ENCODE data around the gene SNAPC3.
A peak's percentile ranks its signal among the peaks of the same experiment; 100 is the strongest.

Gene SNAPC3

DNA sequence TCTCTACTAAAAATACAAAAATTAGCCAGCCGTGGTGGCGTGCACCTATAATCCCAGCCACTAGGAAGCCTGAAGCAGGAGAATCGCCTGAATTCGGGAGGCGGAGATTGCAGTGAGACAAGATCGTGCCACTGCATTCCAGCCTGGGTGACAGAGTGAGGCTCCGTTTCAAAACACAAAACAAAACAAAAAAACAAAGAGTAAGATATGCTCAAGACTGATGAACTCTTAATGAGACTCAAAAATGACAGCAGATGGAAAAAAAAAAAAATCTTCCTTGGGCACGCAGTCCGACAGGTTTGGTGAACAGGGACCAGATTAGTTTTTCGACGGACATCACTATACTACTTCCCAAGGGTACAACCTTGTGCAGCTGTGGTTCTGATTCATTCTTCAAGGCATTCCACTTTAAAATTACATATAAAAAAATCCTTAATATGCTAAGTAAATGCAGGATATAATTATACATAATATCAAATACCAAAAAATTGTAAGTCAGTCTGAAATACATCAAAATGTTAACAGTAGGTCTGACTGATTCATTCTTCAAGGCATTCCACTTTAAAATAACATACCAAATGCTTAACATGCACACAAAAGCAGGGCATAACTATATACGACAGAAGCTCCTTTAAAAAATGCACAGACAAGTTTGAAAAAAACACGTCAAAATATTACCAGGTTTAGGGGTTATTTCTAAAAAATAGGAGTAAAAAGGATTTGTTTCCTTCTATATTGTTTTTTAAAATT lies 75.7 kb downstream of the SNAPC3 start:
- no peak for DNase-seq

DNA sequence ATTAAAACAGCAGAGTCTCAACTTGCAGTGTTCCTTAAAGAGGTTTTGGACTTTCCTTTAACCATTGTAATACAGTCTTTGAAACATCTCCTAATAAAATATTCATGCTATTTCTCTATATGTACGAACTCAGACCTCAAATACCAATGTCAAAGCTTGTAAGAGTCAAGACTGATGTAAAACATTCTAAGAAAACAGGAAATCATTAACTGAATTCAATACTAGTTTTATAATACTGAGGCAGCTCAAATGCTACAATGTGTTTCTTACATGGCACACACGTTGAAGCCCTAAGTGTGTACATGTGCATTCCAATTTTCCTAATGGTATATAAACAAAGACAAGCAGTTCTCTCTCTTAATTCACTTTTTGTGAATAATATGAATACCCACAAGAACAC lies 76.5 kb downstream of the SNAPC3 start:
- no peak for DNase-seq

DNA sequence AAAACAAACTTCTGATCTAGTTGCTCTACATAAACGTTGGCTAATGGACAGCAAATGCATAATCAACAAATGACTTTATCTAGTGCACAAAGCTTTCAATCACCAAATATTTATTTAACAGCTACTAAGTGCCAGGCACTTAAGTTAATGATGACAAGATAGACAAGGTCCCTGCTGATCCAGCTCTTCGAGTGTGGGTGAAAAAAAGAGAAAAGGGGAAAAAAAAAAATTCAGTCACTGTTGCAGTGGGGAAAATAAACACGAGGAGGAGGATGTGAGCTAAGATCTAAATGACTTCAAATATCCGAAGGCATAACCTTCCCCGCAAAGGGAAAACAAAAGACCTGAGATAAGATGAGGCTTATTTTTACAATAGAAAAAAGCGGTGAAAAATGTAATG lies 78.5 kb downstream of the SNAPC3 start:
- peak; percentile 25 for DNase-seq

- no peak for DNase-seq
These were observed 79.1 kb downstream of the SNAPC3 start for GRCh38 chr9:15501803-15502202.

DNA sequence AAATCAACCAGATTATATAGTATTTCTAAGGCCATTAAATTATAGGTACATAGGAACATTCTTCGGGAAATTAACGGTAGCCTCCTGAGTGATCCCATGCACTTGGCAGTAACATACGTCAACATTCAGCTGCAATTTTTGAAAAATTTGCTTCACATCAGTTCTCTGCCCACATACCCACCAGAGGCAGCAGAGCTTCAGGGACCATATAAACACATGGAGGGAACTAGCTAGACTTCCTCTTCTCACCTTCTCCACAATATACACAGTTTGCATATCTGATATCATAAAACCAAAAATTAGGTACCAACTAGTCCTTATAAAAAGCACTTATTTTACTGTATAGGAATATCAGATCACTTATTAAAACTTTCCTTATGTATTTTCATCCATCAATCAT lies 83.2 kb downstream of the SNAPC3 start:
- no peak for DNase-seq

DNA sequence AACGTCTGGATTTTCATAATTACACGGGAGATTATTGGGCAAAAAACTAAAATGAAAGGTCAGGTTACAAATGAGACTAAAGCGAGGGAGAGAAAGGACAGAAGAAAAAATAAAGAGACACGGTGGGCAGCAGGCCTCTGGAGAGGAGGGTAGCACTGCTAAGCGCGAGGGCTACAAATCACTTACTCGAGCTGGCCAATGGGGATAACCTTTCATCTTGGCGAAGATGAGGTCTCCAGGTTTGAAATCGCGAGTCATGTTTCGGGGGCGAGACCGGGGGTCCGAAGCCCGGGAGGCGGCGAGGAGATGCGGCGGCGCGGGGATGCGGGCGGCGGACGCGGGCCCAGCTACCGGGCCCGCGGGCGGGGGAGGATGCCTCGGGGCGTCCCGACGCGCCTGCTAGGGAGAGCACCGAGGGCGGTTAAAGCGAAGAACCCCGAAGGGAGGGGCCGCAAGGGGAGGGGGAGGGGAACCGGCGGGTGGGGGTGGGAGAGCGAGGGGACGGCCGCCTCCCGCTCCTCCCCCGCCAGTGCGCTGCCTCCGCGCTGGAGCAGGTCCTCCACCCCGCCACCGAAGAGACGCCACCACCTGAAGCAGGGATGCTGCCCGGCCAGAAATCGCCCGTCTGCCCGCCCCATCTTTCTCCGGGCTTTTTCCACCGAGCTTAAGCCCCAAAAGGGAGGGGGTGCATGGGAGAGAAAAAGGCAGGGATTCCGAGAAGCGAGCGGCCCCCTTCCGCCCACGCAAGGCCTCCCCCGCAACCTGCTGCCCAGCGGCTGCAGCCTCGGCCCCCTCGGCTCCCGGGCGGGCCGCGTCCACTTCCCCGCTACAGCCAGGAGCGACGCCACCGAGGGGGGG lies 87.5 kb downstream of the SNAPC3 start:
- DNase-seq = peak; percentile 67

DNA sequence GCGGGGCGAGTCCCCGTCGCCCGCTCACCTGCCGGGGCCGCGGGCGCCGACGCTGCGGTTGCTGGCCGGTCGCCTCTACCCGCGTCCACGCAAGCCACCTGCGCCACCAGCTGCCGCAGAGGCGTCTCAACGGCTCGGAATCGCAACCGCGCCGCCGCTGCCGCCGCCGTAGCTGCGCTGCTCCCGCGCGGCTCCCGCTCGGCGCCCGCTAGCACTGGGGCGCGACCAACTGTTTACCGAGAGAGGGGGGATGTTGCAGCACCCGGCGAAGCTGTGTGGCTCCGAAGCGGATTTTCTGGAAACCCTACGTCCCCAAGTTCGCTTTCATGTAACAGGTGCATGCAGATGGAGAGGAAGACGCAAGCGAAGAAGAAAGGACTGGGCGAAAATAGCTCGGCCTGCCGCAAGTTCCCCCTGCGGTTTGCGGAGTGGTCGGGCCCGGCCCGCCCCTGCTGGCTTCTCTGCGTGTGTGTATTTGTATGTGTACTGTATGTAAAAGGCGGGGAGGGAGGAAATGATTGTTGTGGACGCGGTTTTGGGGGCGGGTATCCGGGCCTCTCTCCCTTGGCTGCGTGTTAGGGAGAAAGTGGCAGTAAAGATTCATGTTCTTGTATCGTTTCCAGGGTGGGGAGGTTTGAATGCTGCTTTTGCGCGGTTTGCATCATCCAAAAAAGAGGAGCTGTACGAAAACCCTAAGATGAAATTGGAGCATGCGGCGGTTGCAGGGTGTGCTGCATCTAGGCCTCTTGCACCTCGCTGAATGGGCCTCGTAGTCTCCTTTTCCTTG lies 88.3 kb downstream of the SNAPC3 start, which contains the start of gene PSIP1:
Gene PSIP1, minus strand, starts transcription at position 182 of the 787 bp plus-strand sequence. CDS start 782 bp downstream, outside the sequence.
- peak; percentile 97 for DNase-seq

Data from NCI-H1092 treated with DMSO at 0.1 percent for 48 hours (cell line).